Fibroblast of the aortic adventitia (primary cell): ENCODE measurements around the gene USH2A. TPM values are rescaled to one million over a fixed set of nuclear protein-coding genes. Genes with fewer than 3 reads are reported as not detected.

Experiments used
- DNase-seq: peaks from one replicate; pipeline ENCODE4 v3.0.0-alpha.2; 2010; ENCODE audit warnings: low read depth
- H3K4me3 ChIP-seq: 2 replicates; pipeline ENCODE4 v1.5.1; 2011; ENCODE audit warnings: low read depth, mild to moderate bottlenecking, control low read depth, low read length, moderate library complexity
- small RNA-seq: library from RNA; depleted of rRNA; stranded (forward); fragments of <200 nt; gene quantifications from one replicate; pipeline ENCODE3, GENCODE V24; 2012
- total RNA-seq: library from RNA; depleted of rRNA; stranded (reverse); fragments of >200 nt; gene quantifications from 2 replicates; pipeline ENCODE4 v1.2.3, GENCODE V29; 2012; ENCODE audit warnings: low replicate concordance
- TF ChIP-seq, protein P1 (sequence below): IDR thresholded peaks from 2 replicates; pipeline ENCODE4 v1.5.1; 2011; ENCODE audit warnings: mild to moderate bottlenecking, low read length, control low read depth, inconsistent platforms; ENCODE audit not compliant: insufficient read depth

The USH2A gene
- total RNA-seq, 1 donor = under 0.01 TPM

DNA sequence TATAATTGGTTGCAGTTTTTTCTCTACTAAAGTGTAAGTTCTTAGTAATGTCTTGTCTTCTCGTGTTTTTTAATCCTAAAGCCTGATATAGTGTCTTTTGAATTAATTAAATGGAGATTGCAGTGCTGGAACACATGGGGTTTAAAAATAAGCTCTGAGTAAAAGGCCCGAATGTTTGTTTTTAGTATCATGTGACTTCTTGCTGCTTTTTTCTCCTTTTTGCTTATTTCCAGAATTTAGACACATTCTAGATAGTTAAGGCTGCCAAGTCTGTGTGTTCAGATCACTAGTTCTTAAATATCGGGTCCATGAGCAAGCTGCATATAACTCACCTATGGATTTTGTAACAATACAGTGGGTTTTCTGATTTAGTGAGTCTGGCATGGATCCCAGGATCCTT lies 828.6 kb downstream of the USH2A start:
- peak; percentile 40 for DNase-seq
- TF ChIP-seq, protein P1, sequence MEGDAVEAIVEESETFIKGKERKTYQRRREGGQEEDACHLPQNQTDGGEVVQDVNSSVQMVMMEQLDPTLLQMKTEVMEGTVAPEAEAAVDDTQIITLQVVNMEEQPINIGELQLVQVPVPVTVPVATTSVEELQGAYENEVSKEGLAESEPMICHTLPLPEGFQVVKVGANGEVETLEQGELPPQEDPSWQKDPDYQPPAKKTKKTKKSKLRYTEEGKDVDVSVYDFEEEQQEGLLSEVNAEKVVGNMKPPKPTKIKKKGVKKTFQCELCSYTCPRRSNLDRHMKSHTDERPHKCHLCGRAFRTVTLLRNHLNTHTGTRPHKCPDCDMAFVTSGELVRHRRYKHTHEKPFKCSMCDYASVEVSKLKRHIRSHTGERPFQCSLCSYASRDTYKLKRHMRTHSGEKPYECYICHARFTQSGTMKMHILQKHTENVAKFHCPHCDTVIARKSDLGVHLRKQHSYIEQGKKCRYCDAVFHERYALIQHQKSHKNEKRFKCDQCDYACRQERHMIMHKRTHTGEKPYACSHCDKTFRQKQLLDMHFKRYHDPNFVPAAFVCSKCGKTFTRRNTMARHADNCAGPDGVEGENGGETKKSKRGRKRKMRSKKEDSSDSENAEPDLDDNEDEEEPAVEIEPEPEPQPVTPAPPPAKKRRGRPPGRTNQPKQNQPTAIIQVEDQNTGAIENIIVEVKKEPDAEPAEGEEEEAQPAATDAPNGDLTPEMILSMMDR = no peak
- no peak overlapping the region for H3K4me3 ChIP-seq

DNA sequence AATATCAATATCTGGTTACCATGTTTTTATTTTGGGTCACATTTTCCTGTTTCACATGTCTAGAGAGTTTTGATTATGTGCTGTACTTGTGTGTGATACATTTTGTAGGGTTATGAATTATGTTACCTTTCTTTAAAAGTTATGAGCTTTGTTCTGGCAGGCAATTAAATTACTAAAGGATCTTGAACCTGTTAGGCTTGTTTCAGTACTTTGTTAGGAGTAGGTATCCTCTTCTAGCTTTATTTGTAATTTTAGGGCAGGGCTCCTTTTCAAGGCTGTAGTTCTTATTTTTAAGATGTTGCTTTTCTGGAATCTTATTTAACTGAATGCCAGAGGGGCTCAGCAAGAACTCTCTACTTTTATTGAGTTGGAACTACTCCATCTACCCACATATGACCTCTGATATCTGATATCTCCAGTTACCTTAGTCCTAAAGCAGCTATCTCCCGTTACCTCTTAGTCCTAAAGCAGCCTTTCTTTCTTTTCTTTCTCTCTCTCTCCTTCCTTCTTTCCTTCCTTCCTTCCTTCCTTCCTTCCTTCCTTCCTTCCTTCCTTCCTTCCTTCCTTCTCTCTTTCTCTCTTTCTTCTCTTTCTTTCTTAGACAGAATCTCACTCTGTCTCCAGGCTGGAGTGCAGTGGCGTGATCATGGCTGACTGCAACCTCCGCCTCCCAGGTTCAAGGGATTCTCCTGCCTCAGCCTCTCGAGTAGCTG lies 832.3 kb downstream of the USH2A start:
- DNase-seq = no peak
- H3K4me3 ChIP-seq = no peak overlapping the region
- TF ChIP-seq, protein P1 = no peak

DNA sequence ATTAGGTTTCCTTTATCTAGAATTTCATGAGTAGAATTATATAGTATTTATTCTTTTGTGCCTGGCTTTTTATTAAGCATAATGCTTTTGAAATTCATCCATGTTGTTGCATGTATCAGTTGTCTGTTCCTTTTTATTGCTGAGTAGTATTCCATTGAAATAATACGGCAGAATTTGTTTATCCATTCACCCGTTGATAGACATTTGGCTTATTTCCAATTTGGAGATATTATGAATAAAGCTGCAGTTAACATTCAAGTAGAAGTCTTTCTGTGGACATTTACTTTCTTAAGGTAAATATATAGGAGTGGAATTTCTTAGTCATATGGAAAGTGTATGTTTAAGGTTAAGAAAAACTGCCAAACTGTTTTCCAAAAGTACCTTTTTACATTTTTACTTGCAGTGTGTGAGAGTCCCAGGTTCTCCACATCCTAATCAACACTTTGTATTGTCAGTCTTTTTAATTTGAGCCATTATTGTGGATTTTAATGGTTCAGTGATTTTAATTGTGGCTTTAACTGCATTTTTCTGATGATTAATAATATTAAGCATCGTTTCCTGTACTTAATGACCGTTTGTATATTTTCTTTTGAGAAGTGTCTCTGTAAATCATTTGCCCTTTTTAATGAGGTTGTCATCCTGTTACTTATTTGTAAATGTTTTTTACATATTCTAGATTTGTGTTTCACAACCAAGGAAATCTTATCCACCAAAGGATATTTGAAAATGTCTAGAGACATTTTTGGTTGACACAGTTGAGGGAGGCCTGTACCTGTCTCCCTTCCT lies 833.4 kb downstream of the USH2A start:
- DNase-seq = no peak
- no peak overlapping the region for H3K4me3 ChIP-seq
- TF ChIP-seq, protein P1 = no peak

DNA sequence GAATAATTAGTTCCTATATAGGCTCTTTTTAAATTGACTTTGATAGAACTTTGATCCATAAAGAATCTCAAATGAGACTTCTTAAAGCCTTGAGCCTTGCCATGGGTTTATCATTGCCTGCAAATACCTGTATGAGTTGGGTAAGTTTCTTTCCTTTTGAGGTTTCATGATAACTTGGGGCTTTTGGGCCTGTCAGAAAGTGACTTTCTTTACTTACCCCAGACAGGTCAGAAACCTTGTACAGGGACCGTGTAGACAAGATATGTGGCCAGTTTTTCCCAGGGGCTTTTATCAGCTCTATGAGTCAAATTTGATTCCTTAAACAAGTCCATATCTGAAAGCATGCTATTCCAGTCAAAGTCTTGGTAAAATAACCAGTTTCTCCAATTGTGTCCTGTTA lies 838.9 kb downstream of the USH2A start:
- TF ChIP-seq, protein P1 = no peak
- no peak overlapping the region for H3K4me3 ChIP-seq
- no peak for DNase-seq

DNA sequence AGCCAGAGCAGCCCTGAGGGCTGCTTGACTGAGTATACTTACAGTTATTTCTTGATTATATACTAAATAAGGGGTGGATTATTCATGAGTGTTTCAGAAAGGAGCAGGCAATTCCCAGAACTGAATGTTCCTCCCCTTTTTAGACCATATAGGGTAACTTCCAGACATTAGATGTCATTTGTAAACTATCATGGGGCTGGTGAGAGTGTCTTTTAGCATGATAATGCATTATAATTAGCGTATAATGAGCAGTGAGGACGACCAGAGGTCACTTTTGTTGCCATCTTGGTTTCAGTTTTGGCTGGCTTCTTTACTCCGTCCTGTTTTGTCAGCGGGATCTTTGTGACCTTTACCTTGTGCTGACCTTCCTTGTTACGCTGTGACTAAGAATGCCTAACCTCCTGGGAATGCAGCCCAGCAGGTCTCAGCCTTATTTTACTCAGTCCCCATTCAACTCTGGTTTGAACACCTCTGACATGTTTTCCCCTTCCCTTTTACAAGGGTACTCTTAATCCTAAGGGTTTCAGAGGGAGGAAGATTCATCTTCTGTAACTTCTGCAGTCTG lies 840.0 kb downstream of the USH2A start:
- TF ChIP-seq, protein P1 = no peak
- no peak overlapping the region for H3K4me3 ChIP-seq
- DNase-seq = no peak

DNA sequence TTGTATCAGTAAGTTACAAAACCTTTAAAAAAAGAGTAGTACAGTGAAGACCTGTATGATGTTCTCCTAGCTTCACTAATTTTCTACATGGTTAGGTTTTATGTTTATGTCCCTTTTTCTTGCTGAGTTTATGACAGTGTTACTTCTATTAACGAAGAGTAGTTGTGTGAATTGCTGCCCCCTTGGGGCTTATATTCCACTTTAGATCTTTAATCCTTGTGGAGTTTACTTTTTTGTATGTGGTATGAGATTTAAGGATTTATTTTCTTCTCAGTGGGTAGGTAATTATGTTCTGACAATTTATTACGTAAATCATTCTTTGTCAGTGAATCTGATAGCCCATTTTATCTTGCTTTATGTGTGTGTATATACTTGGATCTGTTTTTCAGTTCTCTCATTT lies 841.4 kb downstream of the USH2A start:
- no peak overlapping the region for H3K4me3 ChIP-seq
- TF ChIP-seq, protein P1 = no peak
- DNase-seq = no peak

Small RNA genes lying within 50 kb of the gene (small RNA-seq; reads per million reads assigned to genes)
- not detected for gene MRPS18BP1
- gene RF00108 = not detected
